BJ (cell line): ENCODE results near the gene TPM1. TPM values are rescaled to one million over a fixed set of nuclear protein-coding genes. Genes with fewer than 3 reads are reported as not detected.

Experiments used
- CTCF ChIA-PET: fragments of 350-600 bp; formaldehyde crosslinking; extraction: SDS; loops from one replicate; lab custom pipeline; 2021; ENCODE audit warnings: antibody characterized with exemption, inconsistent platforms; lab: Yijun Ruan, JAX
- POLR2A ChIA-PET: fragments of 300-600 bp; sonication (Branson Sonifier 250); formaldehyde crosslinking; extraction: SDS; loops from one replicate; lab custom pipeline; 2021; ENCODE audit warnings: antibody characterized with exemption; lab: Charles Lee
- DNase-seq: peaks from one replicate; pipeline ENCODE4 v3.0.0-alpha.2; 2011; ENCODE audit warnings: low read depth
- H3K27me3 ChIP-seq: 2 replicates; pipeline ENCODE4 v1.6.0; 2011; ENCODE audit warnings: low read length; ENCODE audit not compliant: control insufficient read depth, insufficient read depth
- H3K36me3 ChIP-seq: 2 replicates; pipeline ENCODE4 v1.5.1; 2011; ENCODE audit warnings: low read length; ENCODE audit not compliant: control insufficient read depth, insufficient read depth
- H3K4me3 ChIP-seq: 2 replicates; pipeline ENCODE4 v1.5.1; 2011; ENCODE audit warnings: low read depth, mild to moderate bottlenecking, control low read depth, low read length
- CTCF ChIP-seq: IDR thresholded peaks from 2 replicates; pipeline ENCODE4 v1.5.1; 2011; ENCODE audit warnings: low read depth, mild to moderate bottlenecking, control low read depth, inconsistent platforms, low read length, moderate library complexity; ENCODE audit not compliant: insufficient read depth
- polyA plus RNA-seq: library from polyadenylated mRNA; depleted of rRNA; stranded (reverse); fragments of >200 nt; gene quantifications from 2 replicates; pipeline ENCODE4 v1.2.3, GENCODE V29; 2011

The TPM1 gene
- polyA plus RNA-seq, 1 experiment: 1,575 TPM

GRCh38 chr15:63004211-63004610, 38.3 kb upstream of the TPM1 start:
- CTCF ChIA-PET: interaction anchor here (0.6 to 1.3 kb wide), 2 partner anchors 43 to 206 kb away, joined by 5 to 6 read pairs; no protein-coding TSS in a partner anchor
- TF ChIP-seq CTCF: peak; percentile 13; the same call in 1 of the 2 replicates
- no peaks in the 10 kb centered on the region for H3K27me3 ChIP-seq
- POLR2A ChIA-PET: interaction anchor here (0.6 kb wide), 1 partner anchor 10 kb away, joined by 4 read pairs; no protein-coding TSS in a partner anchor
- no peak for DNase-seq
- no peaks in the 10 kb centered on the region for H3K36me3 ChIP-seq
- no peak overlapping the region for H3K4me3 ChIP-seq

- POLR2A ChIA-PET: no interaction called here
- no peak overlapping the region for H3K4me3 ChIP-seq
- CTCF ChIA-PET: no interaction called here
- no peak for TF ChIP-seq CTCF
- H3K27me3 ChIP-seq: no peaks in the 10 kb centered on the region
- H3K36me3 ChIP-seq: no peaks in the 10 kb centered on the region
- DNase-seq: no peak
Observed at GRCh38 chr15:63006032-63006878, 36.3 kb upstream of the TPM1 start.

- no peaks in the 10 kb centered on the region for H3K36me3 ChIP-seq
- POLR2A ChIA-PET: no interaction called here
- no peak overlapping the region for H3K4me3 ChIP-seq
- TF ChIP-seq CTCF: no peak
- H3K27me3 ChIP-seq: no peaks in the 10 kb centered on the region
- CTCF ChIA-PET: no interaction called here
- no peak for DNase-seq
Observed at GRCh38 chr15:63008333-63009049, 34.1 kb upstream of the TPM1 start.

GRCh38 chr15:63010386-63010785, 32.2 kb upstream of the TPM1 start:
- ChIA-PET CTCF (no interaction called here), POLR2A (no interaction called here)
- Histone ChIP-seq H3K36me3 (no peaks in the 10 kb centered on the region), H3K27me3 (no peaks in the 10 kb centered on the region), H3K4me3 (no peak overlapping the region)
- DNase-seq: no peak
- TF ChIP-seq CTCF: no peak

- Histone ChIP-seq H3K27me3 (no peaks in the 10 kb centered on the region), H3K4me3 (no peak overlapping the region), H3K36me3 (no peaks in the 10 kb centered on the region)
- ChIA-PET POLR2A (no interaction called here), CTCF (interaction anchor here (1.2 kb wide), 1 partner anchor 16 kb away, joined by 4 read pairs; no protein-coding TSS in a partner anchor)
- TF ChIP-seq CTCF: no peak
- DNase-seq: no peak
Observed at GRCh38 chr15:63010920-63011693, 31.4 kb upstream of the TPM1 start.
